ENCODE measurements around the gene ST6GALNAC3. TPM values are rescaled to one million over a fixed set of nuclear protein-coding genes. Genes with fewer than 3 reads are reported as not detected.

ST6GALNAC3 gene
- total RNA-seq, 2 experiments from 2014 or later: 0.50 to 1.2 TPM

GRCh38 chr1:76591963-76592362 lies 517.4 kb downstream of the ST6GALNAC3 start:
- intact Hi-C loops (cut with micrococcal nuclease; ENCODE audit: unreplicated experiment): no loop called here
- BruUV-seq (replicated peaks): no TSS peak

GRCh38 chr1:76593141-76593540 lies 518.6 kb downstream of the ST6GALNAC3 start:
- H2AFZ ChIP-seq (ENCODE audit: low read length): no peak overlapping the region
- H3K4me2 ChIP-seq (ENCODE audit: low read length): no peak overlapping the region
- H3K9me3 ChIP-seq (ENCODE audit: low read length): no peaks in the 10 kb centered on the region
- no peaks in the 10 kb centered on the region for H3K79me2 ChIP-seq (ENCODE audit: insufficient read depth, low read depth, low read length)
- no peak overlapping the region for H3K4me3 ChIP-seq (ENCODE audit: low read depth, low read length, poor library complexity, severe bottlenecking)
- no peaks in the 10 kb centered on the region for H3K9me2 ChIP-seq (ENCODE audit: insufficient read depth, low read length)
- POLR2A ChIA-PET: no interaction called here
- no peaks in the 10 kb centered on the region for H4K20me1 ChIP-seq (ENCODE audit: insufficient read depth, low read length)
- intact Hi-C loops (cut with micrococcal nuclease; ENCODE audit: unreplicated experiment): no loop called here
- TF ChIP-seq EZH2phosphoT487 (IDR thresholded peaks at IDR 0.05; ENCODE audit: borderline replicate concordance, low read depth, low read length) (no peak), CTCF (conservative IDR thresholded peaks at IDR 0.05; ENCODE audit: low read length) (no peak)
- H3K27ac ChIP-seq (ENCODE audit: low read depth, low read length, poor library complexity, severe bottlenecking): no peak overlapping the region
- no TSS peak for BruUV-seq (replicated peaks)
- H3K4me1 ChIP-seq (ENCODE audit: insufficient read depth, low read length, poor library complexity, severe bottlenecking): no peaks in the 10 kb centered on the region
- DNase-seq (ENCODE audit: low spot score): no peak
- CTCF ChIA-PET (ENCODE audit: unreplicated experiment): no interaction called here
- H3K36me3 ChIP-seq (ENCODE audit: insufficient read depth, low read length): no peaks in the 10 kb centered on the region

More at GRCh38 chr1:76591963-76592362, 517.4 kb downstream of the ST6GALNAC3 start:
- POLR2A ChIA-PET: interaction anchor here (0.6 to 0.7 kb wide), 2 partner anchors 634 to 773 kb away, joined by 3 read pairs; no protein-coding TSS in a partner anchor
- Histone ChIP-seq H3K79me2 (ENCODE audit: insufficient read depth, low read depth, low read length) (no peaks in the 10 kb centered on the region), H3K27ac (ENCODE audit: low read depth, low read length, poor library complexity, severe bottlenecking) (no peak overlapping the region), H3K4me2 (ENCODE audit: low read length) (no peak overlapping the region), H3K9me3 (ENCODE audit: low read length) (no peaks in the 10 kb centered on the region), H3K4me1 (ENCODE audit: insufficient read depth, low read length, poor library complexity, severe bottlenecking) (no peaks in the 10 kb centered on the region), H3K36me3 (ENCODE audit: insufficient read depth, low read length) (no peaks in the 10 kb centered on the region), H3K9me2 (ENCODE audit: insufficient read depth, low read length) (no peaks in the 10 kb centered on the region), H3K4me3 (ENCODE audit: low read depth, low read length, poor library complexity, severe bottlenecking) (no peak overlapping the region), H4K20me1 (ENCODE audit: insufficient read depth, low read length) (no peaks in the 10 kb centered on the region), H2AFZ (ENCODE audit: low read length) (no peak overlapping the region)
- TF ChIP-seq EZH2phosphoT487 (IDR thresholded peaks at IDR 0.05; ENCODE audit: borderline replicate concordance, low read depth, low read length) (no peak), CTCF (conservative IDR thresholded peaks at IDR 0.05; ENCODE audit: low read length) (no peak)
- CTCF ChIA-PET (ENCODE audit: unreplicated experiment): no interaction called here
- DNase-seq (ENCODE audit: low spot score): no peak

GRCh38 chr1:76593618-76594017 lies 519.1 kb downstream of the ST6GALNAC3 start:
- no peak overlapping the region for H2AFZ ChIP-seq (ENCODE audit: low read length)
- CTCF ChIA-PET (ENCODE audit: unreplicated experiment): no interaction called here

More at GRCh38 chr1:76593618-76594017, 519.1 kb downstream of the ST6GALNAC3 start:
- Histone ChIP-seq H3K4me3 (ENCODE audit: low read depth, low read length, poor library complexity, severe bottlenecking) (no peak overlapping the region), H3K9me3 (ENCODE audit: low read length) (no peaks in the 10 kb centered on the region), H3K27ac (ENCODE audit: low read depth, low read length, poor library complexity, severe bottlenecking) (no peak overlapping the region), H3K9me2 (ENCODE audit: insufficient read depth, low read length) (no peaks in the 10 kb centered on the region), H4K20me1 (ENCODE audit: insufficient read depth, low read length) (no peaks in the 10 kb centered on the region), H3K4me1 (ENCODE audit: insufficient read depth, low read length, poor library complexity, severe bottlenecking) (no peaks in the 10 kb centered on the region), H3K4me2 (ENCODE audit: low read length) (no peak overlapping the region), H3K36me3 (ENCODE audit: insufficient read depth, low read length) (no peaks in the 10 kb centered on the region), H3K79me2 (ENCODE audit: insufficient read depth, low read depth, low read length) (no peaks in the 10 kb centered on the region)
- DNase-seq (ENCODE audit: low spot score): no peak
- intact Hi-C loops (cut with micrococcal nuclease; ENCODE audit: unreplicated experiment): no loop called here
- TF ChIP-seq CTCF (conservative IDR thresholded peaks at IDR 0.05; ENCODE audit: low read length): no peak
- no peak for TF ChIP-seq EZH2phosphoT487 (IDR thresholded peaks at IDR 0.05; ENCODE audit: borderline replicate concordance, low read depth, low read length)
- no TSS peak for BruUV-seq (replicated peaks)
- POLR2A ChIA-PET: no interaction called here

All from OCI-LY7 (cell line).